Stomach smooth muscle (tissue), 2 donors: Measurements from ENCODE around the gene BMP5.
"Not testable (repeated sequence)": the region's sequence is repeated elsewhere in the genome, so short reads cannot be mapped to it uniquely, and the experiment has no call there.

Experiments used
- H3K27ac ChIP-seq: one replicate; pipeline ENCODE4 v1.7.0; 2013; ENCODE audit warnings: mild to moderate bottlenecking, low read length, inconsistent platforms
- H3K27me3 ChIP-seq, 2 donors: one replicate each; pipeline ENCODE4 v1.7.0; 2013; ENCODE audit warnings: low read length in 2 of 2; ENCODE audit not compliant: insufficient read depth in 2 of 2, control insufficient read depth in 1 of 2
- H3K36me3 ChIP-seq, 2 donors: one replicate each; pipeline ENCODE4 v1.7.0; 2013; ENCODE audit warnings: low read length in 2 of 2; ENCODE audit not compliant: control insufficient read depth in 2 of 2, insufficient read depth in 2 of 2
- H3K4me1 ChIP-seq: one replicate; pipeline ENCODE4 v1.7.0; 2013; ENCODE audit warnings: low read length; ENCODE audit not compliant: control insufficient read depth, insufficient read depth
- H3K4me3 ChIP-seq, 2 donors: one replicate each; pipeline ENCODE4 v1.7.0; 2013; ENCODE audit warnings: low read length in 2 of 2
- H3K9ac ChIP-seq, 2 donors: one replicate each; pipeline ENCODE4 v1.7.0; 2013; ENCODE audit warnings: low read length in 2 of 2, mild to moderate bottlenecking in 1 of 2
- H3K9me3 ChIP-seq, 2 donors: one replicate each; pipeline ENCODE4 v1.7.0; 2013; ENCODE audit warnings: low read length in 2 of 2; ENCODE audit not compliant: control insufficient read depth in 2 of 2
- donor health status: healthy.
- donor health status: Pancreatic carcinoma.

Gene BMP5

GRCh38 chr6:55875400-55875799 lies at the start of gene BMP5:
BMP5 (minus strand) TSS chr6:55875590; CDS start chr6:55874865, 725 bp downstream.
- no peaks in the 10 kb centered on the region for H3K9me3 ChIP-seq
- no peak within 1 kb of the TSS for H3K4me3 ChIP-seq
- H3K9ac ChIP-seq, result no peak within 1 kb of the TSS
- H3K36me3 ChIP-seq, result no peaks in the 10 kb centered on the region
- no peaks in the 10 kb centered on the region for H3K27me3 ChIP-seq
- H3K27ac ChIP-seq, result no peak within 1 kb of the TSS
- no peaks in the 10 kb centered on the region for H3K4me1 ChIP-seq

- Histone ChIP-seq H3K4me3 (no peak overlapping the region), H3K9me3 (no peaks in the 10 kb centered on the region), H3K9ac (no peak overlapping the region), H3K4me1 (peaks cover 3% of the 10 kb centered on the region), H3K27ac (no peak overlapping the region), H3K27me3 (no peaks in the 10 kb centered on the region), H3K36me3 (no peaks in the 10 kb centered on the region)
These were observed 47.0 kb upstream of the BMP5 start for GRCh38 chr6:55922406-55922805.

- Histone ChIP-seq H3K27ac (no peak overlapping the region), H3K9me3 (no peaks in the 10 kb centered on the region), H3K36me3 (no peaks in the 10 kb centered on the region), H3K9ac (no peak overlapping the region), H3K4me3 (no peak overlapping the region), H3K27me3 (no peaks in the 10 kb centered on the region), H3K4me1 (peaks cover 3% of the 10 kb centered on the region)
These were observed 44.4 kb upstream of the BMP5 start for GRCh38 chr6:55919716-55920308.

- Histone ChIP-seq H3K27ac (no peak overlapping the region), H3K4me3 (no peak overlapping the region), H3K4me1 (peaks cover 3% of the 10 kb centered on the region), H3K9ac (no peak overlapping the region), H3K27me3 (no peaks in the 10 kb centered on the region), H3K36me3 (no peaks in the 10 kb centered on the region), H3K9me3 (no peaks in the 10 kb centered on the region)
These were observed 43.2 kb upstream of the BMP5 start for GRCh38 chr6:55918639-55919038.

GRCh38 chr6:55917751-55918415 lies 42.5 kb upstream of the BMP5 start:
- H3K36me3 ChIP-seq, result no peaks in the 10 kb centered on the region
- no peaks in the 10 kb centered on the region for H3K9me3 ChIP-seq
- peaks cover 3% of the 10 kb centered on the region for H3K4me1 ChIP-seq
- H3K4me3 ChIP-seq, result no peak overlapping the region
- H3K9ac ChIP-seq, result no peak overlapping the region
- H3K27me3 ChIP-seq, result no peaks in the 10 kb centered on the region
- no peak overlapping the region for H3K27ac ChIP-seq

- no peaks in the 10 kb centered on the region for H3K27me3 ChIP-seq
- H3K9ac ChIP-seq, result no peak overlapping the region
- H3K4me3 ChIP-seq, result no peak overlapping the region
- H3K4me1 ChIP-seq, result peaks cover 3% of the 10 kb centered on the region
- no peaks in the 10 kb centered on the region for H3K36me3 ChIP-seq
- H3K27ac ChIP-seq, result no peak overlapping the region
- no peaks in the 10 kb centered on the region for H3K9me3 ChIP-seq
These were observed 40.8 kb upstream of the BMP5 start for GRCh38 chr6:55916188-55916587.

GRCh38 chr6:55913228-55914195 lies 38.1 kb upstream of the BMP5 start:
- no peaks in the 10 kb centered on the region for H3K36me3 ChIP-seq

GRCh38 chr6:55910466-55910865 lies 35.1 kb upstream of the BMP5 start:
- not testable (repeated sequence) for H3K4me1 ChIP-seq, H3K9ac ChIP-seq, H3K9me3 ChIP-seq, H3K27me3 ChIP-seq, H3K27ac ChIP-seq, H3K36me3 ChIP-seq, H3K4me3 ChIP-seq

More at GRCh38 chr6:55913228-55914195, 38.1 kb upstream of the BMP5 start:
- H3K9me3 ChIP-seq, result no peaks in the 10 kb centered on the region
- no peaks in the 10 kb centered on the region for H3K4me1 ChIP-seq
- H3K27ac ChIP-seq, result no peak overlapping the region
- peak overlapping the region in 1 of 2 donors; percentile 25 for H3K4me3 ChIP-seq
- no peak overlapping the region for H3K9ac ChIP-seq
- H3K27me3 ChIP-seq, result no peaks in the 10 kb centered on the region

- H3K27me3 ChIP-seq, H3K36me3 ChIP-seq, H3K9me3 ChIP-seq, H3K4me1 ChIP-seq, H3K9ac ChIP-seq, H3K27ac ChIP-seq, H3K4me3 ChIP-seq: not testable (repeated sequence)
These were observed 34.5 kb upstream of the BMP5 start for GRCh38 chr6:55909911-55910310.

GRCh38 chr6:55902796-55903195 lies 27.4 kb upstream of the BMP5 start:
- Histone ChIP-seq H3K27ac (no peak overlapping the region), H3K4me3 (no peak overlapping the region), H3K9me3 (no peaks in the 10 kb centered on the region), H3K27me3 (no peaks in the 10 kb centered on the region), H3K4me1 (no peaks in the 10 kb centered on the region), H3K36me3 (no peaks in the 10 kb centered on the region), H3K9ac (no peak overlapping the region)
